Esophagus squamous epithelium (tissue), 5 donors: ENCODE measurements around the gene ABCA3. TPM values are rescaled to one million over a fixed set of nuclear protein-coding genes. Genes with fewer than 3 reads are reported as not detected.
"Not testable (repeated sequence)": the region's sequence is repeated elsewhere in the genome, so short reads cannot be mapped to it uniquely, and the experiment has no call there.

Experiments used
- DNase-seq: peaks from one replicate; lab custom pipeline; 2025; lab: John Stamatoyannopoulos, UW
- H3K27ac ChIP-seq, 4 donors: fragments of 200-600 bp; sonication (generic); one replicate each; pipeline ENCODE4 v1.5.1; 2016 to 2019; ENCODE audit warnings: mild to moderate bottlenecking in 1 of 4
- H3K27me3 ChIP-seq, 4 donors: fragments of 200-600 bp; sonication (generic); 1 replicate in 3 of 4; 2 replicates in 1 of 4; pipeline versions ENCODE4 v1.5.1 to v1.6.0; 2017 to 2021; ENCODE audit warnings: antibody characterized with exemption in 1 of 4
- H3K36me3 ChIP-seq, 3 donors: fragments of 200-600 bp; sonication (generic); one replicate each; pipeline ENCODE4 v1.5.1; 2016 to 2019
- H3K4me1 ChIP-seq, 3 donors: fragments of 200-600 bp; sonication (generic); one replicate each; pipeline ENCODE4 v1.5.1; 2017 to 2019
- H3K4me3 ChIP-seq, 4 donors: fragments of 200-600 bp; sonication (generic); 1 replicate in 3 of 4; 2 replicates in 1 of 4; pipeline ENCODE4 v1.5.1; 2016 to 2019; ENCODE audit warnings: mild to moderate bottlenecking in 2 of 4, moderate library complexity in 1 of 4
- H3K9me3 ChIP-seq, 3 donors: fragments of 200-600 bp; sonication (generic); one replicate each; pipeline ENCODE4 v1.5.1; 2016 to 2019
- CTCF ChIP-seq, 6 experiments: fragments of 450-650 bp in 4 of 6; fragments of 200-600 bp in 2 of 6; sonication (generic) in 2 of 6; IDR thresholded peaks; one replicate each; pipeline ENCODE4 v1.5.1; 2016 to 2019; ENCODE audit warnings: antibody characterized with exemption in 6 of 6, mild to moderate bottlenecking in 4 of 6, moderate library complexity in 4 of 6
- POLR2A ChIP-seq, 4 donors: fragments of 450-650 bp; IDR thresholded peaks; one replicate each; pipeline ENCODE4 v1.6.1; 2017; ENCODE audit warnings: antibody characterized with exemption in 4 of 4, mild to moderate bottlenecking in 4 of 4, moderate library complexity in 3 of 4
- WGBS, 2 donors: methylation state at CpG; one replicate each; pipeline ENCODE4 v1.1.5; 2018; 5-methylcytosine and 5-hydroxymethylcytosine counted together
- intact Hi-C: fragments of 100-400 bp; cut with DNase I; formaldehyde crosslinking; loops from one replicate; pipeline ENCODE4 v1.15.0; 2022
- total RNA-seq, 4 donors: library from RNA; depleted of rRNA; stranded (reverse); fragments of >200 nt; gene quantifications; one replicate each; pipeline ENCODE4 v1.1.0, GENCODE V29; 2016
- donor health status: DM: yes; HTN: yes; CAD: no.

The ABCA3 gene
- 1 to 10 TPM in 3 of 4 donors, under 1 TPM in 1; 0.70 to 3.2 (median 2.7) TPM for total RNA-seq

DNA sequence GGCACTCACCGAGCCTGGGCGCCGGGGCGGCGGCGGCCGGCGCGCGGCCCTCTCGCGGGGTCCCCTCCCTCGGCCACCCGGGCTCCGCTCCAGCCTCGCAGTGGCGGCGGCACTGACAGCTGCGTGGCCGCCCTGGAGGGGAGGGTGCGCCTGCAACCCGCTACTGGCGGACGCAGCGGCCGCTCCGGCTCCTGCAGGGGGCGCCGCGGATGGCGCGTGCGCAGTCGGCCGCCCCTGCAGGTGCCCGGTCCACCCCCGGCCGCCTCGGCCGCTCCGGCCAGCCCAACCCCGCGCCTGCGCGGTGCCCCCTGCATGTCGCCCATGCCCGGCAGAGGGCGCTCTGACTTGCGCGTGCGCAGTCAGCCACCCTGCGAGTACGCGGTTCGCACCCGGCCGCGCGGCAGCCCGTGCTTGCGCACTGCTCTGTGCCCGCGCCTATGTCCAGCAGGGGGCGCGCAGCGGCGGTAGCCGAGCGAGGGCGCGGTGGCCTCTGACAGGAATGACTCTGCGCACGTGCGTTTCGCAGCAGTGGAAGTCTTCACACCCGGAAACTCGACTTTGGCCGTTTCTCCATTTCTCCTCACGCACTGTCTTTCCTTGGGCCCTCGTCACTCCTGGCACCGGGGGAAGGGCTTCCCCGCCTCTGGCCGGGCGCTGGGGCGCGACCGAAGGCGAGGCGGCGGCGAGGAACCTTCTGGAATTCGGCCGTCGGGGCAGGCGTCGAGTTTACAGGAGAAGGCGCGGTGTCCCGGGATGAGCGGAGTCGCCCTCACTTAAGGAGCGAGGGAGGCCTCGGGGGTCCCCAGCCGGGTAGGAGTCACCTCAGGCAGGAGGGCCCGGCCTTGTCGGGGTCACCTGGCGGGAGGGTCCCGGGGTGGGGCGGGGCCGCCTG lies at the start of gene ABCA3:
TSS of gene ABCA3 (minus strand) at position 165 of the 892 bp plus-strand sequence. CDS start 14,262 bp downstream, outside the sequence.
- 0 to 4% methylated on average over 2 to 9 of the region's 110 CpGs for WGBS, 2 donors

GRCh38 chr16:2388875-2389433 lies 48.4 kb upstream of the ABCA3 start:
- TF ChIP-seq CTCF (IDR thresholded peaks at IDR 0.05) (no peak), POLR2A (IDR thresholded peaks at IDR 0.05) (no peak)
- WGBS, 2 donors, result 23 to 31% methylated on average over 2 of the region's 2 CpGs

More for the DNA sequence above, at the start of gene ABCA3:
- intact Hi-C loops, result loop anchor here (5.0 to 10.0 kb wide), 2 partner anchors 84 to 156 kb away; partner anchors contain the start of gene CCNF
- H3K27me3 ChIP-seq, result peaks cover 0 to 24% (median 0%) of the 10 kb centered on the region in 4 donors
- TF ChIP-seq POLR2A (IDR thresholded peaks at IDR 0.05) (peak in 1 of 4 donors; percentile 22), CTCF (IDR thresholded peaks at IDR 0.05) (peak; percentile 98 to 100 (median 100))
- H3K4me1 ChIP-seq, result peaks cover 8 to 27% (median 20%) of the 10 kb centered on the region in 3 donors
- H3K36me3 ChIP-seq, result no peaks in the 10 kb centered on the region
- peak within 1 kb of the TSS; percentile 51 to 90 (median 64) for H3K4me3 ChIP-seq
- peak; percentile 55 for DNase-seq
- H3K9me3 ChIP-seq, result peaks cover 0 to 5% (median 0%) of the 10 kb centered on the region in 3 donors
- peak within 1 kb of the TSS; percentile 18 to 64 (median 43) for H3K27ac ChIP-seq

DNA sequence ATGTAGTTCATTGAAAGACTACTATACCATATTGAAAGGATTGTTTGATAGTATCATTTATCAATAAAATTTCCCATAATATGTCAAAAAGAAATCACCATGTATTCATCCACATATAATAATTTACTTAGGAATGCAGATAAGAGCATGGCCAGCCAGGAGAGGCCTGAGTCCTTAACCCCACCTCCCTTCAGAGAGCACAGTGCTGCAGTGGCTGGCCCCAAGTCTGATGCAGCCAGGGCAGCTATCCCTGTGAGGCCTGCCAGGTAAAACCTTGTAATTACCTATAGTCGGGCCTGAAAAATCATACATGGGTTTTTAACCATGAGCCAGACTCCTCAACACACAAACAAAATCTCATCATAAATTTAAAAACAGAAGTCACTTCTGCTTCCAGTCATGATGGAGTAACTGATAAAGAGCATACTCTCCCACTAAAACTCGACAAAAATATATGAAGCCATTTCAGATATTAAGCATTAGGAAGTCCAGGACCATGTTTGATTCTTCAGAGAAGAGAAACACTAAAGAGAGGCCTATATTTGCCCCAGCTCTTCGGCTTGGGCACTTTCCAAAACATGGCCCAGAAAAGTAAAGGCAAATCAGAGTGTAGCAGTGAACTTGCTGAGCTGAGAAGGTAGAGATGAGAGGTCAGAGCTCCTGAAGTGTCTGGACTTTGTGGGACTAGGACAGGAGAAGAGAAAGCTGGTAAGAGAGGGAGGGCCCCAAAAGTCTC lies 47.8 kb upstream of the ABCA3 start:
- no peak for TF ChIP-seq POLR2A (IDR thresholded peaks at IDR 0.05)
- TF ChIP-seq CTCF (IDR thresholded peaks at IDR 0.05), result no peak
- H3K27me3 ChIP-seq, result no peaks in the 10 kb centered on the region
- no peak for DNase-seq
- 70 to 85% methylated on average over 3 of the region's 3 CpGs for WGBS, 2 donors
- H3K27ac ChIP-seq, result no peak overlapping the region
- H3K4me3 ChIP-seq, result no peak overlapping the region
- intact Hi-C loops, result no loop called here
- no peaks in the 10 kb centered on the region for H3K4me1 ChIP-seq
- peaks cover 0 to 11% (median 0%) of the 10 kb centered on the region in 3 donors for H3K9me3 ChIP-seq
- H3K36me3 ChIP-seq, result no peaks in the 10 kb centered on the region

More at GRCh38 chr16:2388875-2389433, 48.4 kb upstream of the ABCA3 start:
- Histone ChIP-seq H3K27ac (no peak overlapping the region), H3K4me1 (no peaks in the 10 kb centered on the region), H3K4me3 (no peak overlapping the region), H3K36me3 (no peaks in the 10 kb centered on the region), H3K27me3 (no peaks in the 10 kb centered on the region), H3K9me3 (peaks cover 0 to 11% (median 0%) of the 10 kb centered on the region in 3 donors)
- intact Hi-C loops, result no loop called here
- DNase-seq, result no peak

DNA sequence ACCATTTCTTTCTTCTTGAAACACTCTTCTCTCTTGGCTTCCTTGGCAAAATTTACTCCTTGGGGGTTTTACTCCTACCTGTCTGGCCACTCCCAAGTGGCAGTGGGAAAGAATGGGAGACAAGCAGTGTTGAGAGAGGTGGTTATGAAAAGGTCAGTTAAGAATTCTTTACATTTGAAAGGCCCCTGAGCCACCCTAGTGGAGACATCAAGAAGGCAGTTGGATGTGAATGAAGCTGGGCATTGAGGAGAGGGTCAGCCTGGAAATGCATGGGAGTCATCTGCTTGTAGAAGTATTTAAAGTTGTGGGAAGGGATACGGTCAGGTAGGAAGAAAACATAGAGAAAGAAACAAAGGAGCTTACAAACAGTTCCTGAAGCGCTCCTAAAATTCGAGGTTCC lies 46.5 kb upstream of the ABCA3 start:
- DNase-seq, result no peak
- H3K9me3 ChIP-seq, result peaks cover 0 to 11% (median 0%) of the 10 kb centered on the region in 3 donors
- no peak overlapping the region for H3K27ac ChIP-seq
- intact Hi-C loops, result no loop called here
- WGBS, 2 donors, result 85% methylated on average over 3 of the region's 3 CpGs
- H3K4me3 ChIP-seq, result no peak overlapping the region
- H3K27me3 ChIP-seq, result no peaks in the 10 kb centered on the region
- no peak for TF ChIP-seq POLR2A (IDR thresholded peaks at IDR 0.05)
- TF ChIP-seq CTCF (IDR thresholded peaks at IDR 0.05), result peak in 1 of 6 experiments; percentile 13
- no peaks in the 10 kb centered on the region for H3K4me1 ChIP-seq
- H3K36me3 ChIP-seq, result no peaks in the 10 kb centered on the region

DNA sequence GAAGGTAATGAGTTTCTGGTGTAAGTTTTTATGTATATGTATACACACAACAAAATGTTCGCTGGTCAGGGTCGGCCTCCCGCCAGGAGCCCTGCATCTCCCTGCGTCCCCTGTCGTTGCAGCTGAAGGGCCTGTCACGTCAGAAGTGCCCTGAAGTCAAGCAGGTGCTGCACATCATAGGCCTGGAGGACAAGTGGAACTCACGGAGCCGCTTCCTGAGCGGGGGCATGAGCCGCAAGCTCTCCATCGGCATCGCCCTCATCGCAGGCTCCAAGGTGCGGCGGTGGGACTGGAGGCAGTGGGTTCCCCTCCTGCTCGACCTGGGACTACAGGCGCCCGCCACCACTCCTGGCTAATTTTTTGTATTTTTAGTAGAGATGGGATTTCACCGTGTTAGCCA lies 45.5 kb upstream of the ABCA3 start:
- WGBS, 2 donors, result 82 to 83% methylated on average over 12 to 18 of the region's 19 CpGs
- intact Hi-C loops, H3K36me3 ChIP-seq, H3K27ac ChIP-seq, H3K27me3 ChIP-seq, H3K4me1 ChIP-seq, DNase-seq, H3K4me3 ChIP-seq: not testable (repeated sequence)
- H3K9me3 ChIP-seq, result peaks cover 0 to 11% (median 0%) of the 10 kb centered on the region in 3 donors
